Body of pancreas (tissue), 4 donors: Measurements from ENCODE around the gene PACRG. TPM values are rescaled to one million over a fixed set of nuclear protein-coding genes. Genes with fewer than 3 reads are reported as not detected.

Source experiments
- ATAC-seq: fragments of 150-250 bp; one replicate; pipeline ENCODE4 v1.9.1; 2016
- DNase-seq, 4 donors: peaks; one replicate each; pipeline ENCODE4 v3.0.0-alpha.2; 2019
- H3K27ac ChIP-seq, 4 donors: fragments of 200-600 bp; sonication (generic); 1 replicate in 3 of 4; 2 replicates in 1 of 4; pipeline versions ENCODE4 v1.5.1 to v1.6.1; 2016 to 2019; ENCODE audit warnings: mild to moderate bottlenecking in 1 of 4, mixed read lengths in 1 of 4, moderate library complexity in 1 of 4
- H3K27me3 ChIP-seq, 2 donors: fragments of 200-600 bp; sonication (generic); one replicate each; pipeline ENCODE4 v1.6.0; 2016; ENCODE audit warnings: mild to moderate bottlenecking in 1 of 2
- H3K36me3 ChIP-seq, 2 donors: fragments of 200-600 bp; sonication (generic); replicated peaks in 1 of 2; 2 replicates each; pipeline ENCODE4 v1.5.1; 2016; ENCODE audit warnings: low read depth in 2 of 2; ENCODE audit not compliant: insufficient read depth in 1 of 2
- H3K4me1 ChIP-seq: fragments of 200-600 bp; sonication (generic); one replicate; pipeline ENCODE4 v1.6.0; 2016
- H3K4me3 ChIP-seq, 2 donors: fragments of 200-600 bp; sonication (generic); 1 replicate in 1 of 2; 2 replicates in 1 of 2; pipeline ENCODE4 v1.5.1; 2016 to 2019
- H3K9me3 ChIP-seq, 3 donors: fragments of 200-600 bp; sonication (generic); 1 replicate in 2 of 3; 2 replicates in 1 of 3; pipeline ENCODE4 v1.5.1; 2016
- POLR2A ChIP-seq, 3 donors: fragments of 450-650 bp; IDR thresholded peaks; one replicate each; pipeline ENCODE4 v1.6.1; 2016; ENCODE audit warnings: antibody characterized with exemption in 3 of 3, mild to moderate bottlenecking in 2 of 3
- WGBS, 2 donors: methylation state at CpG; one replicate each; pipeline ENCODE4 v1.1.5; 2017; 5-methylcytosine and 5-hydroxymethylcytosine counted together
- intact Hi-C: fragments of 100-400 bp; cut with DNase I; formaldehyde crosslinking; loops from one replicate; pipeline ENCODE4 v1.15.1; 2023
- total RNA-seq, 2 donors: library from RNA; depleted of rRNA; stranded (reverse); fragments of >200 nt; gene quantifications; one replicate each; pipeline ENCODE4 v1.1.0, GENCODE V29; 2016
- TF ChIP-seq, protein P1 (sequence below), 7 experiments: fragments of 450-650 bp in 4 of 7; fragments of 200-600 bp in 3 of 7; sonication (generic) in 3 of 7; IDR thresholded peaks; one replicate each; pipeline ENCODE4 v1.5.1; 2016 to 2019; ENCODE audit warnings: antibody characterized with exemption in 7 of 7

The PACRG gene
- total RNA-seq, 2 donors from 2014 or later, result 7.8 to 10.9 TPM

DNA sequence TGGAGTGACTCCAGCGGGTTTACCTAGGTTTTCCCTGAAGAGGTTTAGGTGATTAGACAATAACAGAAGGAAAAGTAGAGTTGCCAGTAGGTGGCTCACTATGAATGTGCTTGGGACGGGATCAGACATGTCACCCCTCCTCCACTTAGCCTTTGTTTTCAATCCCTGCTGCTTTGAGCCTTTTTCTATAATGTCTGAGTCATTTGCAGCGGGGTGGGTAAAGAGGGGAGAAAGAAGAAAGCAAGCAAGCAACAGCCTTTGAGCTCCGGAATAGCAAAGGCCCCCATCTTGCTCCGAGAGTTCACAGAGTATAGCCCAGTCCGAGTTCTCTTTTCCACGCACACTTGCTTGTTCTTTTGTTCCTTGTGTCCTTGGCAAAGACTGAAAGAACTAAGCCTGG lies 129.1 kb downstream of the PACRG start:
- DNase-seq, result peak; percentile 31 to 67 (median 58)
- TF ChIP-seq POLR2A (IDR thresholded peaks at IDR 0.05), result no peak
- TF ChIP-seq, protein P1, sequence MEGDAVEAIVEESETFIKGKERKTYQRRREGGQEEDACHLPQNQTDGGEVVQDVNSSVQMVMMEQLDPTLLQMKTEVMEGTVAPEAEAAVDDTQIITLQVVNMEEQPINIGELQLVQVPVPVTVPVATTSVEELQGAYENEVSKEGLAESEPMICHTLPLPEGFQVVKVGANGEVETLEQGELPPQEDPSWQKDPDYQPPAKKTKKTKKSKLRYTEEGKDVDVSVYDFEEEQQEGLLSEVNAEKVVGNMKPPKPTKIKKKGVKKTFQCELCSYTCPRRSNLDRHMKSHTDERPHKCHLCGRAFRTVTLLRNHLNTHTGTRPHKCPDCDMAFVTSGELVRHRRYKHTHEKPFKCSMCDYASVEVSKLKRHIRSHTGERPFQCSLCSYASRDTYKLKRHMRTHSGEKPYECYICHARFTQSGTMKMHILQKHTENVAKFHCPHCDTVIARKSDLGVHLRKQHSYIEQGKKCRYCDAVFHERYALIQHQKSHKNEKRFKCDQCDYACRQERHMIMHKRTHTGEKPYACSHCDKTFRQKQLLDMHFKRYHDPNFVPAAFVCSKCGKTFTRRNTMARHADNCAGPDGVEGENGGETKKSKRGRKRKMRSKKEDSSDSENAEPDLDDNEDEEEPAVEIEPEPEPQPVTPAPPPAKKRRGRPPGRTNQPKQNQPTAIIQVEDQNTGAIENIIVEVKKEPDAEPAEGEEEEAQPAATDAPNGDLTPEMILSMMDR (IDR thresholded peaks at IDR 0.05), result peak; percentile 34 to 69 (median 64)
- no peaks in the 10 kb centered on the region for H3K9me3 ChIP-seq
- no peaks in the 10 kb centered on the region for H3K36me3 ChIP-seq
- ATAC-seq, result peak; percentile 88
- WGBS, 2 donors, result 4 to 6% methylated on average over 7 of the region's 7 CpGs
- peak overlapping the region in 3 of 4 donors; percentile 3 to 49 (median 4) for H3K27ac ChIP-seq
- no peaks in the 10 kb centered on the region for H3K27me3 ChIP-seq
- peaks cover 8% of the 10 kb centered on the region for H3K4me1 ChIP-seq
- no peak overlapping the region for H3K4me3 ChIP-seq
- intact Hi-C loops, result no loop called here

GRCh38 chr6:162857326-162857725 lies 129.6 kb downstream of the PACRG start:
- TF ChIP-seq, protein P1 (IDR thresholded peaks at IDR 0.05), result no peak
- TF ChIP-seq POLR2A (IDR thresholded peaks at IDR 0.05), result no peak
- H3K27me3 ChIP-seq, result no peaks in the 10 kb centered on the region
- peaks cover 8% of the 10 kb centered on the region for H3K4me1 ChIP-seq
- intact Hi-C loops, result no loop called here
- 21 to 28% methylated on average over 2 of the region's 2 CpGs for WGBS, 2 donors
- no peak overlapping the region for H3K4me3 ChIP-seq
- DNase-seq, result no peak
- H3K27ac ChIP-seq, result peak overlapping the region in 3 of 4 donors; percentile 3 to 49 (median 4)
- H3K36me3 ChIP-seq, result no peaks in the 10 kb centered on the region
- ATAC-seq, result no peak
- H3K9me3 ChIP-seq, result no peaks in the 10 kb centered on the region

- Histone ChIP-seq H3K36me3 (no peaks in the 10 kb centered on the region), H3K27me3 (no peaks in the 10 kb centered on the region), H3K4me3 (no peak overlapping the region), H3K27ac (no peak overlapping the region), H3K4me1 (no peaks in the 10 kb centered on the region), H3K9me3 (no peaks in the 10 kb centered on the region)
- TF ChIP-seq, protein P1 (IDR thresholded peaks at IDR 0.05), result no peak
- no peak for TF ChIP-seq POLR2A (IDR thresholded peaks at IDR 0.05)
- intact Hi-C loops, result no loop called here
- no peak for ATAC-seq
- 32 to 46% methylated on average over 3 of the region's 3 CpGs for WGBS, 2 donors
- DNase-seq, result no peak
Observed at GRCh38 chr6:162862462-162862861, 134.7 kb downstream of the PACRG start.

DNA sequence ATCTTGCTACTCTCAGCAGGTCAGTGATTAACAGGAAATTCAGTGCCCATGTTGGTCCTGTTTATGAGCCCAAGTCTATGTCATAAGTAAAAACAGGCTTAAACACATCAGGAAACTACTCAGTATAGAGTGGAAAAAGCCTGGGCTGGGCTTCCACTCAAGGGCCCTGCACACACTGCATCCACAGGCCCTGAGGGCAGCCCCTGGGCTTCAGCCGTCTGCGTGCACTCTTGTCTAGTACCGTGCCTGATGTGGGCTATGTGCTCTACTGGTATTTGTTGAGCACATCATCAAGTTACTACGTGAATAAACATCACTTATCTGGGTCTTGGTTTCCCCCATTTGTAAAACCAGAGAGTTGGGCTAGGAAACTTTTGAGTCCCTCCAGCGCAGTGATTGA lies 135.2 kb downstream of the PACRG start:
- H3K27me3 ChIP-seq, result no peaks in the 10 kb centered on the region
- no peak overlapping the region for H3K27ac ChIP-seq
- DNase-seq, result no peak
- intact Hi-C loops, result no loop called here
- 91 to 93% methylated on average over 5 of the region's 5 CpGs for WGBS, 2 donors
- no peaks in the 10 kb centered on the region for H3K36me3 ChIP-seq
- H3K4me3 ChIP-seq, result no peak overlapping the region
- no peak for ATAC-seq
- TF ChIP-seq, protein P1 (IDR thresholded peaks at IDR 0.05), result no peak
- no peak for TF ChIP-seq POLR2A (IDR thresholded peaks at IDR 0.05)
- no peaks in the 10 kb centered on the region for H3K9me3 ChIP-seq
- H3K4me1 ChIP-seq, result no peaks in the 10 kb centered on the region

DNA sequence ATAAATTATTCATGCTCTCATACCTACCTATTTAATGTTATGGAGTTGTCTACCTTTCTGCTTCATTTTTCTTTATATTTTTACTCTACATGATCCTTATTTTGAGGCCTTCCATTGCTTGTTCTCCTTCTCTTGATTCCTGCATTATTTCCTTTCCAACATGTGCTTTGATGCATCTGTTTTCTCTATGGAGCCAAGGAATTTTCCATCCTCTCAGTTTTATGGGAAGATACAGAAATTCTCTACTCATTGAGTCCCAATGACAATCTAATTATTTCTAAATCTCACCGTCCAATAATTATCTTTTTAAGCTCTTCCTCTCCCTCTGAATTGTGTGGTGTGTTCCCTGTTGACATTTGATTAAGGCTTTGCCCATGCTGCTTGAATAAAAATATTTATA lies 136.0 kb downstream of the PACRG start:
- 73 to 84% methylated on average over 1 of the region's 1 CpG for WGBS, 2 donors
- intact Hi-C loops, result no loop called here
- ATAC-seq, result no peak
- no peaks in the 10 kb centered on the region for H3K4me1 ChIP-seq
- TF ChIP-seq POLR2A (IDR thresholded peaks at IDR 0.05), result no peak
- TF ChIP-seq, protein P1 (IDR thresholded peaks at IDR 0.05), result no peak
- H3K36me3 ChIP-seq, result no peaks in the 10 kb centered on the region
- H3K27ac ChIP-seq, result no peak overlapping the region
- H3K4me3 ChIP-seq, result no peak overlapping the region
- DNase-seq, result no peak
- no peaks in the 10 kb centered on the region for H3K9me3 ChIP-seq
- H3K27me3 ChIP-seq, result no peaks in the 10 kb centered on the region
